Stimulated activated CD8-positive, alpha-beta memory T cell treated with anti-CD3 and anti-CD28 coated beads, Interleukin-15, amount 100 ng/mL, for 1 hour (primary cell): ENCODE data around the gene DNAH9.

ENCODE experiments used
- DNase-seq: peaks from one replicate; pipeline ENCODE4 v3.0.0-alpha.2; 2020; ENCODE audit warnings: low read depth

The DNAH9 gene

DNA sequence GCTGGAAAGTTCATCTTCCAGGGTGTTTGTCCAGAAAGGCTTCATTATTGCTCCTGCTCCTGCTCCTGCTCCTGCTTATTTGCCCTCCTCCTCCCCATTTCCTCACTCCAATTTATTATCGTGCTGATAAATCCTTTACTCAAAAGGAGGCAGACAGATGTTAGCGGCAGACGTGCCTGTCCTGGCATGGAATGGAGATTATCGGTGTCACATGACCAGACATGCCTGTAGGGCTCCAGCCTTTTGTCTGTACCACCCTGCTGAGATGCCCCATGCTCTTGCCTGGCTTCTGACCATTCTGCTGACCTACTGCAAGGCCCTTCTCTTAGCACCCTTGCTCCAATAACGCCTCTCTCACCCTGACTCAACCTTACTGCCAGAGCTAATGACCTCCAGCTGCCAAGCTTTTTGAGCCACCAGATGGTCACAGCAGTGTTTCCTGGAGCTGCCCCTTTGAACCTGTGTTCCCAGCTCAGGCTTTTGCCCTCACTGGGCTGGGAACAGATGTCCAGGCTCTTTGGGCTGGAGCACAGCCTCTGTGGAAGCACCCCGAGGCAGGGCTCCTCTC is 12.8 kb downstream of the DNAH9 start:
- DNase-seq: no peak

DNA sequence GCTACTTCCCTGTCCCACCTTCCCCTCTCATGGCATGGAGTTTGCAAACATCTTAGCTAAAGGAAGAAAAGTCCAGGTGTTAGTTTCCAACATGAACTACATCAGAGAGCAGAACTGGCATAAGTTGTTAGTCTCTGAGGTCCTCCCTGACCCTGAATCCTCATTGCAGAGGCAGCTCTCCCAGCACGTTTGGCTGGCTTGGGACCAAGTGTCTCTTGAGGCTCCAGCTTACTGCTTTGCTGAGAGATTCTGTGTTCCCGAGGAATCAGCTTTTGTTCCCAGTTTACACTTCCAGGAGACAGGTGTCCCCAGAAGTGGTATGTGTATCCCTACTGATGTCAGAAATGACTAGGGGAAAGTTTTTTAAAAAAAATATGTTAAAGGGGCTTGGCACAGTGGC is 14.7 kb downstream of the DNAH9 start:
- DNase-seq: no peak

GRCh38 chr17:11618861-11619566 is 20.7 kb downstream of the DNAH9 start:
- DNase-seq: no peak

GRCh38 chr17:11622492-11622891 is 24.2 kb downstream of the DNAH9 start:
- DNase-seq: no peak

- no peak for DNase-seq
These were observed 26.7 kb downstream of the DNAH9 start for GRCh38 chr17:11624976-11625375.

DNA sequence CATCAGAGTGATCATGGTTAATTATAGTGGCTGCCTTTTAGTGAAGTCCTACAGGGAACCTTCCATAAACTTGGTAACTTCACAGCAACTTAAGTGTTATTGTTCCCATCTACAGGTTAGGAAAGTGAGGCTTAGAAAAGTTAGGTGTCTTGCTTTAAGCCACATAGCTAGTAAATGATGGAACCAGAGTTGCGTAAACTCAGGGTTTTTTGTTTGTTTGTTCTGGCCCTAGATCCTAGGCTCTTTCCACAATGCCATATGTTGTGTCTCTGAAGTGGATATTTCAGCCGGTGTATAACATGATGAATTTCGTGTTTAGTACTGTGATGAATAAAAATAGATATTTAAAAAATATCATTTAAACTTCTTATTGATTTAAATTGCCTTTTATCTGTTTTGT is 27.6 kb downstream of the DNAH9 start:
- DNase-seq: no peak

DNA sequence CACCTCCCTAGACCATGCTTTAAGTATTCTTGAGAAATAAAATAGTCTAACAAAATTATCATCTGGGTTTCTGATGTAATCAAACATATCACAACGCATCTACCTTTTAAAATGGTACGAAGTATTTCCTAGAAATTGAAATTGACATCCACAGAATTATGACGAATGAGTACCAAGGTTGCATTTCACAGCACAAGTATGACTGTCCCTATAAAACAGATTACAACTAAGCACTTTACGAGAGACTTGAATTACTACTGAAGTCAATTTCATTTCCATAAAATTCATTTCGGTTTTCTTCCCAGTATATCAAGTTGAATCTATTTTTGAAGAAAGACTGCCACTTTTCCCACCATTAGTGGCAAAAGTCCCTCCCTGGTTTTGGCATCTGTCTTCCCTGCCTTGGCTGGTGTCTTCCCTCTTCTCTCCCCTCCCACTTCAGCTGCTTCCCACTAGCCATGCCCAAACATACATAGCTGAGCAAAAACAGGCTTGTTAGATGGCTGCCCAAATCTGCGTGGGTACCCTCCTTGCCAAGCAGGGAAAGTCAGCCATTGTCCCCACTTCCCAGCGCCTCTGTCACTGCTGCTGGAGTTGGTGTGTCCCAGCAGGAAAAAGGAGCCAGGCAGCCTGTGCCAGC is 29.2 kb downstream of the DNAH9 start:
- no peak for DNase-seq

GRCh38 chr17:11628374-11628773 is 30.1 kb downstream of the DNAH9 start:
- no peak for DNase-seq

DNA sequence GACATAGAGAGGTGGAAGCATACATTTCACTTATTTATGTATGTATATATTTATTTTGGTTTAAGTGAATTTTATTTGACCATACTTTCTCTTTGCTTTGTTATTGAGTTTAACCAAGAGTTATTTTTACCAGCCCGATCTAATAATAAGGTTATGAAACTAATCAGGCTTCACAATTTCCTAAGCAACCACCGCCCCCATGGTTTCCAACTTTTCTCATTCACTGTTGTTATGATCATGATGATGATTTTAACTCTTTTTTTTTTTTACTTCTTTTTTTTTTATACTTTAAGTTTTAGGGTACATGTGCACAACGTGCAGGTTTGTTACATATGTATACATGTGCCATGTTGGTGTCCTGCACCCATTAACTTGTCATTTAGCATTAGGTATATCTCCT is 30.6 kb downstream of the DNAH9 start:
- DNase-seq: no peak

DNA sequence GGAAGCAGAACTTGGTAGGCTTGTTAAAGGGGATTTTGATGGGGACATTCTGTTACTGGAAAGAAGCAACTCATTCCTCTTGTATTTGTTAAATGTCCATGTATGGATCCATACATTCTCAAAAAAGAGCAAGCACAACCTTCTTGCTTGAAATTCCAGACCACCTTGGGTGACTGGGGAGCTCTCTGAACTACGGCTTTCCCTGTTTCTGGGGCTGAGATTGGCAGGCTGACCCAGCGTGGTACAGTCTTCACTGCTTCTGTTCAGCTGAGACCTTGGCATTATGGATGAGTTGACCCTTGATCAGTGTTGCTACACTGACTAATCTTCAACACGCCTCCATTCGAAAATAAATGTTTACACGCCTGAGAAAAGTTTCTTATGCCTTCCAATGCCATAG is 38.5 kb downstream of the DNAH9 start:
- DNase-seq: no peak

GRCh38 chr17:11637796-11638195 is 39.5 kb downstream of the DNAH9 start:
- DNase-seq: no peak

DNA sequence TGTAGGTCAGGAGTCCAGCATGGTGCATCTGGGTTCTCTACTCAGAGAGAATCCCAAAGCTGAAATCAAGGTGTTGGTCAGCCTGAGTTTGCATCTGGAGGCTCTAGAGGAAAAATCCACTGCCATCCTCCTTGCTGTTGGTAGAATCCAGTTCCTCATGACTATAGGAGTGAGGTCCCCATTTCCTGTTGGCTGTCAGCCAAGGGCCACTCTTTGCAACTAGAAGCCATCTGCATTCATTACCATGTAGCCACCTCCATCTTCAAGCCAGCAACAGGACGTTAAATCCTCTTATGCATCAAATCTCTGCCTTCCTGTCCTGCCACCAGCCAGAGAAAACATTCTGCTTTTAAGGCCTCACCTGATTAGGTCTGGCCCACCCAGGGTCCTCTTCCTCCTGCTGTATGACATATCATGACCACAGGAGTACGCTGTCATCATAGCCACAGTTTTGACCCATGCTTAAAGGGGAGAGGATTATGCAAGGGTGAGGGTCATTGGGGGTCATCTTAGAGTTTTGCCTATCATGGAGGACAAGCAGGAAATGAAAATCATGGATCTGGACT is 40.5 kb downstream of the DNAH9 start:
- no peak for DNase-seq

GRCh38 chr17:11639736-11640462 is 41.6 kb downstream of the DNAH9 start:
- no peak for DNase-seq

DNA sequence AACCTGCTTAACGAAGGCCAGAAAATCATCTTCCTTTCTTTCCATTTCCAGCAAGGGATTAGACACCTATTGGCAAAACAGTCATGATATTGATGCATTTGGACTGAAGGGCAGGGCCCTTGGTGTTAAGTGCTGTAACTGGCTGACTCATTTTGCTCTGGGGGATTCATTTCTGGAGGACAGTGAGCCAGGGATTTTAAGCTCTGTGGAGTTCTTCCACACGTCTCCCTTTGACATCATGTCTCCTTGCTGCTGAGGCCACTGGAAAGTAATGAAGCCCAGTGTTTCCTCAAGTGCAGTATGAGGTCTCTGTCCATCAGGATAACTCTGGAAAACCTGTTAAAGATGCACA is 42.2 kb downstream of the DNAH9 start:
- DNase-seq: no peak

DNA sequence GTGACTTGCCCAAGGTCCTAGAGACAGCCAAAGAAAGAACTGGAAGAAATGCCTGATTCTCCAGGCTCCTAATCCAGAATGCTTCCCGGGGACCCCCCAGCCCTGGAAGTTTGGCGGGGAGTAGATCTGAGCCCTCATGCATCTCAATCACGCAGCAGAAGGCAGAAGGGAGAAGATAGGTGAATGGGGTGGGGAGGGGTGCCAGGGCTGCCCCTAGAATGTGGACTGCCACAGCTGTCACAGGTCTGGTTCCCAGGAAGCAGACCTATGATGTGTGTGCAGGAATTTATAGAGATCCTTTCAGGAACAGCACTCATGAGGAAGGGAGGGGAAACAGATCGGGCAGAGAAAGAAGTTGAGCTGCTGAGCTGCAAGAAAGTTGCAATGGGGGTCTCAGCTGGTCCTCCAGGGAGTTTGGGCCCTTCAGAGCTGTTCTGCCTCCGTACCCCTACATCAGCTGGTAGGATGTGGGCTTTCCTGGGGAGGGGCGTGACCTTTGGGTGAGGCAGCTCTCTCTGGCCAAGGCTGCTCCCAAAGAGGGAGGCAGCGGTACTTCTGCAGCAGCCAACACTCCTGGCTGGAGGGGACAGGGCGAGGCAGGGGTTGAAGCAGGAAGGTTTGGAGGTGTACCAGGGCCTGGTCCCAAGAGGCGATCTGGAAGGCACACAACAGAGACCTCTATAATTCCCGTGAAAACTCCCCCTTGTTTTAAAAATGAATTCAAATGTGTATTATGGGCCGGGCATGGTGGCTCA is 43.4 kb downstream of the DNAH9 start:
- DNase-seq: no peak

- DNase-seq: no peak
These were observed 44.4 kb downstream of the DNAH9 start for GRCh38 chr17:11642655-11643054.

- no peak for DNase-seq
These were observed 45.6 kb downstream of the DNAH9 start for GRCh38 chr17:11643851-11644250.

GRCh38 chr17:11644265-11645212 is 46.3 kb downstream of the DNAH9 start:
- DNase-seq: no peak

DNA sequence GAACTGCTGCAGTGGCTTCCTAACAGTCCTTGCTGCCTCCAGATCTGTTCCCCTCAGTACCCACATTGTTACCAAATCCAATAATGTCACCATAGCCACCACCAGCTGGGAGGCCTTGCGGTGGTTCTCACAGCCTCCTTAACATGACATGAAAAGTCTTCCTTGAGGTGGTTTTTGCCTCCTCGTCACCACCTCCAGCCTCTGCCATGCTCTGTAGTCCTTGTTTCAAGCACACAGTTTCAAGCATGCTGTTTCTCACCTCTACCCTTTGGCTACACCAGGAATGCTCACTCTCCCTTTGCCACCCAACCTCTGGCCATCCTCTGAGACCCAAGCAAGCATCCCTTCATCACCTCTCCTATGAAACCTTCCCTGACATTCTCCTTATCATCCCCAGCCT is 47.2 kb downstream of the DNAH9 start:
- no peak for DNase-seq

- no peak for DNase-seq
These were observed 52.8 kb downstream of the DNAH9 start for GRCh38 chr17:11651089-11651488.

DNA sequence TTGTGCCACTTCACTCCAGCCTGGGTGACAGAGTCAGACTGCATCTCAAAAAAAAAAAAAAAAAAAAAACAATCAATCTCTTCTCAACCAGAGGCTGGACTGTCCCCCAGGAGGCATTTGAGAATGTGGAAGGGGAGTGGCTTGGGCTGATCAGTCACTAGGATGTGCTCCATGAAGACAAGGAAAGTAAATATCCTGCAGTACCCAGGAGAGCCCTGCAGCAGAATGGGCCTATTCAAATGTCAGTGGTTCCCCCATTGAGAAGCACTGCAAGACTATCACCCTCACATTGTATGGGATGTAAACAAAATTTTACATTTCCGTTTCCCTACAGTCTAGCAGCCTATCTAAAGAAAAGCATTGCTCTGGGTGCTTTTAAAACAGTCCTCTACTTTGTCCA is 70.3 kb downstream of the DNAH9 start:
- no peak for DNase-seq
